GM06990 (cell line): ENCODE measurements around the gene SGPP2.

ENCODE experiments used
- DNase-seq: peaks from one replicate; pipeline ENCODE4 v3.0.0-alpha.2; 2011; ENCODE audit not compliant: insufficient read length; ENCODE audit errors: extremely low read depth
- H3K27me3 ChIP-seq: replicated peaks from 2 replicates; pipeline ENCODE4 v1.6.0; 2011; ENCODE audit warnings: low read length; ENCODE audit not compliant: control insufficient read depth, insufficient read depth
- H3K36me3 ChIP-seq: 2 replicates; pipeline ENCODE4 v1.5.1; 2011; ENCODE audit warnings: low read length; ENCODE audit not compliant: control insufficient read depth, insufficient read depth
- H3K4me3 ChIP-seq: replicated peaks from 2 replicates; pipeline ENCODE4 v1.5.1; 2011; ENCODE audit warnings: low read depth, mild to moderate bottlenecking, control low read depth, low read length
- TF ChIP-seq, protein P1 (sequence below): IDR thresholded peaks from 2 replicates; pipeline ENCODE4 v1.5.1; 2011; ENCODE audit warnings: low read length, control low read depth, mild to moderate bottlenecking, inconsistent platforms; ENCODE audit not compliant: insufficient read depth, poor library complexity, severe bottlenecking

SGPP2 gene

DNA sequence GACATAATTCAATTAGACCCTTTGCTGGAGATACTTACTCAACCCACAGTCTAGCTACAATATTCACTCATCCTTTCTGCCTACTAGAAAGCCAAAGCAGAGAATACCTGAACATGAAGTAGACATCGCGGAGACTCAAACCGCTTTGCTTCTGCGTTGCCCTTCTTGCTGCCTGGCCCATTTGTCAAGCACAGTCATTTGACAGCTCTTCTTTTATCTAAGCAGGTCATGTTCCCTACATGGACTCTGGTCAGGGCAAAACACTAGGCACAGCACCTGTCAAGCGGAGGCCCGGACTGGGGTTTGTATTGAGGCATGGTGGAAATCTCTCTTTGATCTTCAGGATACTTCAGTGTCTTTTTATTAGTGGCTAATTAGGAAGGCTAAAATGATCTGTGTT lies 141.9 kb downstream of the SGPP2 start:
- DNase-seq = no peak
- TF ChIP-seq, protein P1, sequence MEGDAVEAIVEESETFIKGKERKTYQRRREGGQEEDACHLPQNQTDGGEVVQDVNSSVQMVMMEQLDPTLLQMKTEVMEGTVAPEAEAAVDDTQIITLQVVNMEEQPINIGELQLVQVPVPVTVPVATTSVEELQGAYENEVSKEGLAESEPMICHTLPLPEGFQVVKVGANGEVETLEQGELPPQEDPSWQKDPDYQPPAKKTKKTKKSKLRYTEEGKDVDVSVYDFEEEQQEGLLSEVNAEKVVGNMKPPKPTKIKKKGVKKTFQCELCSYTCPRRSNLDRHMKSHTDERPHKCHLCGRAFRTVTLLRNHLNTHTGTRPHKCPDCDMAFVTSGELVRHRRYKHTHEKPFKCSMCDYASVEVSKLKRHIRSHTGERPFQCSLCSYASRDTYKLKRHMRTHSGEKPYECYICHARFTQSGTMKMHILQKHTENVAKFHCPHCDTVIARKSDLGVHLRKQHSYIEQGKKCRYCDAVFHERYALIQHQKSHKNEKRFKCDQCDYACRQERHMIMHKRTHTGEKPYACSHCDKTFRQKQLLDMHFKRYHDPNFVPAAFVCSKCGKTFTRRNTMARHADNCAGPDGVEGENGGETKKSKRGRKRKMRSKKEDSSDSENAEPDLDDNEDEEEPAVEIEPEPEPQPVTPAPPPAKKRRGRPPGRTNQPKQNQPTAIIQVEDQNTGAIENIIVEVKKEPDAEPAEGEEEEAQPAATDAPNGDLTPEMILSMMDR = no peak
- Histone ChIP-seq H3K36me3 (peaks cover 2% of the 10 kb centered on the region), H3K4me3 (no peak overlapping the region), H3K27me3 (no peaks in the 10 kb centered on the region)

DNA sequence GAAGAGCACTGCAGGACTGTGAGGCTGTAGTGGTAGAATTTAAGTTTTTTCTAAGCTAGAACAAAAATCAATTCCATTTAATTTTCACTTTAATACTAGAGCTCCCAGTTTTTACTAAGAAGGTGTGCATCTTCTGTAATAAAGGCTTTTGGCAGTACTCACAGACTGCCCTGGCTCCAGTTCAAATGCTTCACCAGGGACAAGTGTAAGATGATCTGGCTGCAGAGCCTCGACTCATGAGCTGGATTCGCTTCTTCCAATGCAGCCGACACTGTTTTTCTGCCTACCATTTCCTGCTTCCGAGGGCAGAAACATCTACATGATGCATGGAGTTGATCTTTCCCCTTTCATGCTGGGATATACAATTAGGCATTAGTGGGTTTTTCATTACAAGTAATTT lies 144.5 kb downstream of the SGPP2 start:
- H3K36me3 ChIP-seq = peaks cover 6% of the 10 kb centered on the region
- DNase-seq = no peak
- TF ChIP-seq, protein P1 = no peak
- H3K4me3 ChIP-seq = no peak overlapping the region
- no peaks in the 10 kb centered on the region for H3K27me3 ChIP-seq

DNA sequence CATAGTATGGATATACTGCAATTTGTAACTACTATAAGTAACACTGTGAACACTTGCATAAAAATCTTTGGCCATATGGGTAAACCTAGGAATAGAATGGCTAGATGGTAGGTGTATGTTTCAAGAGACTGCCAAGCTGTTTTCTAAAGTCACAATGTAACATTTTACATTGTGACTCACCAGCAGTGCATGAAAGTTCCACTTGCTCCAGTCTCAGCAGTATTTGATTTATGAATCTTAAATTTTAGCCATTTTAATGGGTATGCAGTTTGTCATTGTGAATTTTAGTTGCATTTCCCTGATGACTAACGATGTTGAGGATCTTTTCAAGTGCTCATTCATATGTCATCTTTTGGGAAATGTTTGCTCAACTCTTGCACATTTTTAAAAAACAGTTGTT lies 145.5 kb downstream of the SGPP2 start:
- Histone ChIP-seq H3K4me3 (no peak overlapping the region), H3K36me3 (peaks cover 6% of the 10 kb centered on the region), H3K27me3 (no peaks in the 10 kb centered on the region)
- no peak for DNase-seq
- TF ChIP-seq, protein P1 = no peak

DNA sequence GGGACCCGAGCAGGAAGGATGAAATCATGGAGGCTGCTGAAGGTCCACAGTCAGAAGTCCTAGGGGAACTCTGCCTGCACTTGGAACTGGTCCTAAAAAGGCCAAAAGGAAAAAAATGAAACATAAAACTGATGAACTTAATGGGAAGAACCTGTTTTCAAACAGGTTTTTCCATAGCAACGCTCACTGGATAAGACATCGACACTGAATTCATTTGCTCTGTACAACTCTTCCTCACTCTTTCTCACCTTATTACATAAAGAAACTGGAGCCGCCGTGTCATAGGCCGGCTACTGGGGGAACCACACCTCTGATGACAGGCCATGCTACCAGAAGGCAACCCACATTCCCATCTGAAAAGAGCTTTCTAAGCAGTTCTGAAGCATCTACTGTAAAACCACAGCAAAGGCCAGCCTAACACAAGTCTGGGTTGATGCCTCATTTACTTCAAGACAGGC lies 147.9 kb downstream of the SGPP2 start:
- TF ChIP-seq, protein P1 = no peak
- no peak for DNase-seq
- H3K36me3 ChIP-seq = peaks cover 6% of the 10 kb centered on the region
- H3K4me3 ChIP-seq = no peak overlapping the region
- no peaks in the 10 kb centered on the region for H3K27me3 ChIP-seq

DNA sequence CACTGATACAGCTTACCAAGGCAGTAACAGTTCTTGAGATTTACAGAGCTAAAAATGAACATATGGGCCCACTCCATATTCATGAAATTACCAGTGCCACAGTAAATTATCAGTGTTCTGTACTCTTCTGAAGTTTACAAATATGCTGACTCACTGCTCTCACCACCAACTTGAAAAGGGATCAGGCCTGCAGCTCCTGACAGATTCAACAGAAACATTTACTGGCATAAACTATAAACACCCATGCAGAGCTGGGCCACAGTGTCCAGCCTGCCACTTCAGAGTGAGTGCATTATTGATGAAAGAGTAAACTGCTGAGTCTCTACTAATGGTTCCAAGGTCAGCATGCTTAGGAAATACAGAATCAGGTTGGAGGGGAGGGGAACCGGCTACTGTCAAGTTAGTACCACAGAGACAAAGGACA lies 148.4 kb downstream of the SGPP2 start:
- H3K4me3 ChIP-seq = no peak overlapping the region
- H3K27me3 ChIP-seq = no peaks in the 10 kb centered on the region
- TF ChIP-seq, protein P1 = no peak
- no peak for DNase-seq
- H3K36me3 ChIP-seq = peaks cover 6% of the 10 kb centered on the region

DNA sequence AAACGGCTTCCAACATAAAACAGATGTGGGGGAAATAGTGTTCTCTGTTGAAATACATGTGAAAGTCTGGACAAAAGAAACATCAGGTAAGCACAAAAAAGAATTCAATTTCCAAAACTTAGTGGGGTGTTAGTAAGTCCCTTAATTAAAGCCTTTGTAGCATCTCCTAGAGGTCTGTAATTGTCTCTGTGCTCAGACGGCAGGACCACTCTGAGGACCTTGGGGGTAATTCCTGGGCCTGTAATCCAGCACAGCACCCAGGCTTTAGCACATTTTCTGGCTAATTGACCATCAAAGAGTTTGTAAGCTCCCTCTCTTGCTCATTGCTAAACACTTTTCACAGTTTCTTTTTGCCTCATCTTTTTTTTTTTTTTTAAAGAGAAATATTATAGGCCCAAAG lies 151.3 kb downstream of the SGPP2 start:
- TF ChIP-seq, protein P1 = no peak
- Histone ChIP-seq H3K27me3 (no peaks in the 10 kb centered on the region), H3K4me3 (no peak overlapping the region), H3K36me3 (peaks cover 7% of the 10 kb centered on the region)
- no peak for DNase-seq
